H1 (cell line): ENCODE data around the gene NEURL4. TPM values are rescaled to one million over a fixed set of nuclear protein-coding genes. Genes with fewer than 3 reads are reported as not detected.

ENCODE experiments used
- ATF3 ChIP-seq: IDR thresholded peaks from 2 replicates; pipeline ENCODE4 v1.6.1; 2011; ENCODE audit warnings: low read depth, mild to moderate bottlenecking, low read length; ENCODE audit not compliant: insufficient read depth
- CEBPB ChIP-seq: IDR thresholded peaks from 2 replicates; pipeline ENCODE4 v1.6.1; 2012; ENCODE audit warnings: low read depth, low read length
- CHD1 ChIP-seq: IDR thresholded peaks from 2 replicates; pipeline ENCODE4 v1.6.1; 2012; ENCODE audit warnings: low read depth, low read length, improper control_type of control experiment
- CHD2 ChIP-seq: IDR thresholded peaks from 2 replicates; pipeline ENCODE4 v1.6.1; 2012; ENCODE audit warnings: low read length, improper control_type of control experiment
- CTCF ChIP-seq, 3 experiments: IDR thresholded peaks; 1 replicate in 2 of 3; 2 replicates in 1 of 3; pipeline versions ENCODE4 v1.5.1 to v1.6.1; 2011; ENCODE audit warnings: low read length in 3 of 3, mild to moderate bottlenecking in 3 of 3, inconsistent platforms in 2 of 3, low read depth in 1 of 3, moderate library complexity in 1 of 3; ENCODE audit not compliant: insufficient read depth in 1 of 3; ENCODE audit errors: control extremely low read depth in 1 of 3
- EGR1 ChIP-seq: IDR thresholded peaks from 2 replicates; pipeline ENCODE4 v1.6.1; 2011; ENCODE audit warnings: low read depth, low read length, borderline replicate concordance
- GABPA ChIP-seq: IDR thresholded peaks from 2 replicates; pipeline ENCODE4 v1.6.1; 2011; ENCODE audit warnings: mild to moderate bottlenecking, low read length, moderate library complexity, borderline replicate concordance; ENCODE audit not compliant: insufficient read depth
- JUND ChIP-seq: IDR thresholded peaks from 2 replicates; pipeline ENCODE4 v1.6.1; 2011; ENCODE audit warnings: mild to moderate bottlenecking, improper control_type of control experiment, low read length
- MAX ChIP-seq: IDR thresholded peaks from 2 replicates; pipeline ENCODE4 v1.6.1; 2012; ENCODE audit warnings: inconsistent platforms
- PHF8 ChIP-seq: fragments of 200-600 bp; sonication (generic); conservative IDR thresholded peaks from 2 replicates; pipeline ENCODE4 v1.7.1; 2012; ENCODE audit warnings: low read depth, mild to moderate bottlenecking, inconsistent platforms, low read length, moderate library complexity
- POLR2AphosphoS5 ChIP-seq: IDR thresholded peaks from 2 replicates; pipeline ENCODE4 v1.6.1; 2011; ENCODE audit warnings: low read depth, low read length
- RFX5 ChIP-seq: IDR thresholded peaks from 2 replicates; pipeline ENCODE4 v1.6.1; 2011; ENCODE audit warnings: low read depth, low read length, improper control_type of control experiment, borderline replicate concordance
- SIX5 ChIP-seq: IDR thresholded peaks from 2 replicates; pipeline ENCODE4 v1.6.1; 2011; ENCODE audit warnings: mild to moderate bottlenecking, low read depth, low read length
- SP1 ChIP-seq: IDR thresholded peaks from 2 replicates; pipeline ENCODE4 v1.6.1; 2011; ENCODE audit warnings: low read depth, low read length
- TAF7 ChIP-seq: optimal IDR thresholded peaks from 2 replicates; pipeline ENCODE3; 2011; ENCODE audit warnings: low read depth, mild to moderate bottlenecking, inconsistent platforms, low read length, moderate library complexity, borderline replicate concordance
- TCF12 ChIP-seq: IDR thresholded peaks from 2 replicates; pipeline ENCODE4 v1.6.1; 2011; ENCODE audit warnings: low read depth, mild to moderate bottlenecking, low read length
- TEAD4 ChIP-seq: IDR thresholded peaks from 2 replicates; pipeline ENCODE4 v1.6.1; 2012; ENCODE audit warnings: low read depth, low read length, inconsistent platforms, mixed read lengths
- USF2 ChIP-seq: IDR thresholded peaks from 2 replicates; pipeline ENCODE4 v1.6.1; 2011; ENCODE audit warnings: low read length, improper control_type of control experiment
- YY1 ChIP-seq: IDR thresholded peaks from 2 replicates; pipeline ENCODE4 v1.6.1; 2011; ENCODE audit warnings: low read depth, mild to moderate bottlenecking, low read length
- polyA plus RNA-seq, 7 experiments: library from polyadenylated mRNA; depleted of rRNA in 3 of 7; stranded (reverse) in 5 of 7; unstranded in 2 of 7; fragments of >200 nt in 5 of 7; fragments of 200-250 nt in 2 of 7; gene quantifications; 1 replicate in 5 of 7; 2 replicates in 1 of 7; 4 replicates in 1 of 7; pipeline versions ENCODE4 v1.2.1 to v1.2.3, GENCODE V29; 2011 to 2013; ENCODE audit warnings: missing spikeins in 2 of 7, mixed read lengths in 2 of 7
- total RNA-seq: library from RNA; stranded (reverse); fragmentation: NEBNext Ultra II Directional; extraction: Animal tissue kit (Norgen Biotek cat#: 25700); gene quantifications from 2 replicates; pipeline ENCODE4 v1.2.1, GENCODE V29; 2021

Gene NEURL4
- total and polyA plus RNA-seq, 2 of the 8 experiments (the other 6 are each of a cell fraction or from before 2014, with no cell fraction given) = 29.6 to 46.8 TPM

- peak; percentile 67; the same call in 1 of the 2 replicates for TF ChIP-seq YY1
- 0 out of 2 replicates have a peak, but pooled peaks have one; percentile 28 for TF ChIP-seq ATF3
- peak; percentile 99 for TF ChIP-seq MAX
- peak; percentile 69; the same call in 1 of the 2 replicates for TF ChIP-seq USF2
- no peak for TF ChIP-seq CEBPB
- peak; percentile 70; the same call in 1 of the 2 replicates for TF ChIP-seq TCF12
- peak; percentile 50 for TF ChIP-seq TAF7
- no peak for TF ChIP-seq RFX5
- peak; percentile 28; the same call in 1 of the 2 replicates for TF ChIP-seq SP1
- TF ChIP-seq POLR2AphosphoS5 = no peak
- TF ChIP-seq PHF8 = no peak
- 0 out of 2 replicates have a peak, but pooled peaks have one; percentile 36 for TF ChIP-seq CHD1
- TF ChIP-seq CTCF (IDR thresholded peaks at IDR 0.05; ENCODE audit: control extremely low read depth in 1 of 3, insufficient read depth in 1 of 3, low read depth in 1 of 3, low read length in 3 of 3) = peak; percentile 84 to 96 (median 90)
- TF ChIP-seq SIX5 = no peak
- peak; percentile 61; the same call in 1 of the 2 replicates for TF ChIP-seq GABPA
- peak; percentile 72; the same call in 1 of the 2 replicates for TF ChIP-seq JUND
- TF ChIP-seq CHD2 = peak; percentile 46; the same call in 1 of the 2 replicates
- TF ChIP-seq TEAD4 = peak; percentile 76
- TF ChIP-seq EGR1 = 0 out of 2 replicates have a peak, but pooled peaks have one; percentile 20
These were observed 32.8 kb downstream of the NEURL4 start (continued) for GRCh38 chr17:7296189-7296861.
